HepG2 (cell line): ENCODE measurements around the gene CDH2.

ENCODE experiments used
- DNMT3B ChIP-seq: conservative IDR thresholded peaks from 2 replicates; pipeline ENCODE4 v1.6.1; 2016; ENCODE audit warnings: missing biosample characterization, control low read depth
- ETV6 ChIP-seq: sonication (generic); formaldehyde crosslinking; conservative IDR thresholded peaks from 2 replicates; pipeline ENCODE4 v1.4.0; 2020; ENCODE audit warnings: missing genetic modification reagents
- NFIC ChIP-seq: IDR thresholded peaks from 2 replicates; pipeline ENCODE4 v1.6.1; 2012; ENCODE audit warnings: mild to moderate bottlenecking, low read length, inconsistent platforms
- SIN3B ChIP-seq: fragments of 150-350 bp; IDR thresholded peaks from 2 replicates; pipeline ENCODE4 v1.6.1; 2014; ENCODE audit warnings: low read length
- TMF1 ChIP-seq: sonication (generic); formaldehyde crosslinking; IDR thresholded peaks from 2 replicates; pipeline ENCODE4 v1.8.1; 2022; ENCODE audit warnings: low read depth, missing genetic modification reagents
- ZFX ChIP-seq: sonication (generic); formaldehyde crosslinking; IDR thresholded peaks from 2 replicates; pipeline ENCODE4 v1.4.0; 2020; ENCODE audit warnings: mild to moderate bottlenecking, low read depth, missing genetic modification reagents, moderate library complexity
- ZNF749 ChIP-seq: sonication (generic); formaldehyde crosslinking; IDR thresholded peaks from 2 replicates; pipeline ENCODE4 v1.8.0; 2022; ENCODE audit warnings: mild to moderate bottlenecking, missing genetic modification reagents, moderate library complexity, borderline replicate concordance
- TF ChIP-seq, protein P1 (sequence below): sonication (generic); formaldehyde crosslinking; IDR thresholded peaks from 2 replicates; pipeline ENCODE4 v1.9.0; 2021; ENCODE audit warnings: missing genetic modification reagents, mild to moderate bottlenecking, borderline replicate concordance
- TF ChIP-seq, protein P2 (sequence below): sonication (generic); formaldehyde crosslinking; IDR thresholded peaks from 2 replicates; pipeline ENCODE4 v1.4.0; 2020; ENCODE audit warnings: missing genetic modification reagents
- TF ChIP-seq, protein P3 (sequence below): sonication (generic); formaldehyde crosslinking; IDR thresholded peaks from 2 replicates; pipeline ENCODE4 v1.4.0; 2020; ENCODE audit warnings: low read depth, missing genetic modification reagents

DNA sequence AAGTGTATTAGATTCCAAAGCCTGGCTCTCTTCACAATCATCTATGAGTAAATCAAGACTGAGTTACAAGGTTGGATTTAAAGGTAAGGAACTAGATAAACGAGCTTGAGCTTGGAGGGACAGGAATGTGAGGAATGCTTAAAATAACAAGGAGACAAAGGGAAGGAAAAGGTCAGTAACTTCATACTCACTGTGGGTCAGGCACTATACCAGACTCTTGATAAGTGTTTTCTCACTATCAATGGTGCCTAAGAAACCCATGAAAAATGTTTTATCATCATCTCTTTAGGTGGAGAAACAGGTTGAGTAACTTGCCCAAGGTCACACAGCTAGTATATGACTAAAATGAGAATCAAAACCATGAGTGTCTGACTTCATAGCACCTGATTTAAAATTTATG, 212.1 kb downstream of the CDH2 start:
- TF ChIP-seq, protein P1, sequence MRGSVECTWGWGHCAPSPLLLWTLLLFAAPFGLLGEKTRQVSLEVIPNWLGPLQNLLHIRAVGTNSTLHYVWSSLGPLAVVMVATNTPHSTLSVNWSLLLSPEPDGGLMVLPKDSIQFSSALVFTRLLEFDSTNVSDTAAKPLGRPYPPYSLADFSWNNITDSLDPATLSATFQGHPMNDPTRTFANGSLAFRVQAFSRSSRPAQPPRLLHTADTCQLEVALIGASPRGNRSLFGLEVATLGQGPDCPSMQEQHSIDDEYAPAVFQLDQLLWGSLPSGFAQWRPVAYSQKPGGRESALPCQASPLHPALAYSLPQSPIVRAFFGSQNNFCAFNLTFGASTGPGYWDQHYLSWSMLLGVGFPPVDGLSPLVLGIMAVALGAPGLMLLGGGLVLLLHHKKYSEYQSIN (CRISPR knock-in tag): no peak
- TF ChIP-seq TMF1 (no peak), NFIC (no peak), SIN3B (no peak), ZNF749 (no peak), ETV6 (CRISPR knock-in tag) (no peak), ZFX (CRISPR knock-in tag) (no peak), DNMT3B (CRISPR knock-in tag) (no peak)
- TF ChIP-seq, protein P2, sequence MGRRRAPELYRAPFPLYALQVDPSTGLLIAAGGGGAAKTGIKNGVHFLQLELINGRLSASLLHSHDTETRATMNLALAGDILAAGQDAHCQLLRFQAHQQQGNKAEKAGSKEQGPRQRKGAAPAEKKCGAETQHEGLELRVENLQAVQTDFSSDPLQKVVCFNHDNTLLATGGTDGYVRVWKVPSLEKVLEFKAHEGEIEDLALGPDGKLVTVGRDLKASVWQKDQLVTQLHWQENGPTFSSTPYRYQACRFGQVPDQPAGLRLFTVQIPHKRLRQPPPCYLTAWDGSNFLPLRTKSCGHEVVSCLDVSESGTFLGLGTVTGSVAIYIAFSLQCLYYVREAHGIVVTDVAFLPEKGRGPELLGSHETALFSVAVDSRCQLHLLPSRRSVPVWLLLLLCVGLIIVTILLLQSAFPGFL (CRISPR knock-in tag): no peak
- TF ChIP-seq, protein P3, sequence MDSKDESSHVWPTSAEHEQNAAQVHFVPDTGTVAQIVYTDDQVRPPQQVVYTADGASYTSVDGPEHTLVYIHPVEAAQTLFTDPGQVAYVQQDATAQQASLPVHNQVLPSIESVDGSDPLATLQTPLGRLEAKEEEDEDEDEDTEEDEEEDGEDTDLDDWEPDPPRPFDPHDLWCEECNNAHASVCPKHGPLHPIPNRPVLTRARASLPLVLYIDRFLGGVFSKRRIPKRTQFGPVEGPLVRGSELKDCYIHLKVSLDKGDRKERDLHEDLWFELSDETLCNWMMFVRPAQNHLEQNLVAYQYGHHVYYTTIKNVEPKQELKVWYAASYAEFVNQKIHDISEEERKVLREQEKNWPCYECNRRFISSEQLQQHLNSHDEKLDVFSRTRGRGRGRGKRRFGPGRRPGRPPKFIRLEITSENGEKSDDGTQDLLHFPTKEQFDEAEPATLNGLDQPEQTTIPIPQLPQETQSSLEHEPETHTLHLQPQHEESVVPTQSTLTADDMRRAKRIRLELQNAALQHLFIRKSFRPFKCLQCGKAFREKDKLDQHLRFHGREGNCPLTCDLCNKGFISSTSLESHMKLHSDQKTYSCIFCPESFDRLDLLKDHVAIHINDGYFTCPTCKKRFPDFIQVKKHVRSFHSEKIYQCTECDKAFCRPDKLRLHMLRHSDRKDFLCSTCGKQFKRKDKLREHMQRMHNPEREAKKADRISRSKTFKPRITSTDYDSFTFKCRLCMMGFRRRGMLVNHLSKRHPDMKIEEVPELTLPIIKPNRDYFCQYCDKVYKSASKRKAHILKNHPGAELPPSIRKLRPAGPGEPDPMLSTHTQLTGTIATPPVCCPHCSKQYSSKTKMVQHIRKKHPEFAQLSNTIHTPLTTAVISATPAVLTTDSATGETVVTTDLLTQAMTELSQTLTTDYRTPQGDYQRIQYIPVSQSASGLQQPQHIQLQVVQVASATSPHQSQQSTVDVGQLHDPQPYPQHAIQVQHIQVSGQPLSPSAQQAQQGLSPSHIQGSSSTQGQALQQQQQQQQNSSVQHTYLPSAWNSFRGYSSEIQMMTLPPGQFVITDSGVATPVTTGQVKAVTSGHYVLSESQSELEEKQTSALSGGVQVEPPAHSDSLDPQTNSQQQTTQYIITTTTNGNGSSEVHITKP (CRISPR knock-in tag): no peak
